Parathyroid adenoma (tissue), 2 donors: Measurements from ENCODE around the gene CTXN3.

Experiments
- H2AFZ ChIP-seq: fragments of 300-600 bp; sonication (generic); one replicate; pipeline ENCODE4 v1.7.0; 2017; ENCODE audit warnings: antibody characterized with exemption, mild to moderate bottlenecking
- H3K27ac ChIP-seq: fragments of 300-600 bp; sonication (generic); one replicate; pipeline ENCODE4 v1.7.0; 2017
- H3K27me3 ChIP-seq: fragments of 300-600 bp; sonication (generic); one replicate; pipeline ENCODE4 v1.7.0; 2017; ENCODE audit warnings: low read length; ENCODE audit not compliant: control insufficient read depth, insufficient read depth
- H3K36me3 ChIP-seq: fragments of 300-600 bp; sonication (generic); one replicate; pipeline ENCODE4 v1.7.0; 2017; ENCODE audit warnings: low read length; ENCODE audit not compliant: control insufficient read depth, insufficient read depth
- H3K4me1 ChIP-seq: fragments of 300-600 bp; sonication (generic); one replicate; pipeline ENCODE4 v1.7.0; 2017; ENCODE audit warnings: control low read depth
- H3K4me2 ChIP-seq: fragments of 300-600 bp; sonication (generic); one replicate; pipeline ENCODE4 v1.7.0; 2017; ENCODE audit warnings: low read length
- H3K4me3 ChIP-seq: fragments of 300-600 bp; sonication (generic); one replicate; pipeline ENCODE4 v1.7.0; 2017; ENCODE audit warnings: low read depth, low read length
- H3K79me2 ChIP-seq: fragments of 300-600 bp; sonication (generic); one replicate; pipeline ENCODE4 v1.7.0; 2017; ENCODE audit warnings: control low read depth
- H3K9ac ChIP-seq: fragments of 300-600 bp; sonication (generic); one replicate; pipeline ENCODE4 v1.7.0; 2017; ENCODE audit warnings: mild to moderate bottlenecking
- H3K9me3 ChIP-seq: fragments of 300-600 bp; sonication (generic); one replicate; pipeline ENCODE4 v1.7.0; 2017; ENCODE audit warnings: low read length; ENCODE audit not compliant: control insufficient read depth
- CTCF ChIP-seq: fragments of 300-600 bp; sonication (generic); IDR thresholded peaks from one replicate; pipeline ENCODE4 v1.7.0; 2017; ENCODE audit warnings: antibody characterized with exemption, mild to moderate bottlenecking
- donor health status: primary hyperparathyroidism.

The CTXN3 gene

GRCh38 chr5:127609957-127610356 is 38.9 kb upstream of the CTXN3 start:
- Histone ChIP-seq H3K4me1 (no peaks in the 10 kb centered on the region), H2AFZ (no peak overlapping the region), H3K9me3 (no peaks in the 10 kb centered on the region), H3K9ac (no peak overlapping the region), H3K36me3 (no peaks in the 10 kb centered on the region), H3K27ac (no peak overlapping the region), H3K79me2 (no peaks in the 10 kb centered on the region), H3K4me2 (no peak overlapping the region), H3K27me3 (no peaks in the 10 kb centered on the region), H3K4me3 (no peak overlapping the region)
- TF ChIP-seq CTCF, result no peak

GRCh38 chr5:127612441-127613141 is 36.3 kb upstream of the CTXN3 start:
- no peak overlapping the region for H3K9ac ChIP-seq
- no peaks in the 10 kb centered on the region for H3K9me3 ChIP-seq
- H2AFZ ChIP-seq, result no peak overlapping the region
- no peak overlapping the region for H3K4me3 ChIP-seq
- H3K27ac ChIP-seq, result no peak overlapping the region
- H3K4me2 ChIP-seq, result no peak overlapping the region
- no peaks in the 10 kb centered on the region for H3K27me3 ChIP-seq
- H3K79me2 ChIP-seq, result no peaks in the 10 kb centered on the region
- H3K4me1 ChIP-seq, result no peaks in the 10 kb centered on the region
- TF ChIP-seq CTCF, result no peak
- H3K36me3 ChIP-seq, result no peaks in the 10 kb centered on the region

- Histone ChIP-seq H3K79me2 (no peaks in the 10 kb centered on the region), H3K9ac (no peak overlapping the region), H3K9me3 (peaks cover 4% of the 10 kb centered on the region), H3K4me3 (no peak overlapping the region), H3K4me1 (no peaks in the 10 kb centered on the region), H3K4me2 (no peak overlapping the region), H2AFZ (no peak overlapping the region), H3K27ac (no peak overlapping the region), H3K27me3 (no peaks in the 10 kb centered on the region), H3K36me3 (no peaks in the 10 kb centered on the region)
- TF ChIP-seq CTCF, result no peak
Measured at GRCh38 chr5:127615916-127616315, 33.0 kb upstream of the CTXN3 start.

- Histone ChIP-seq H3K36me3 (no peaks in the 10 kb centered on the region), H3K4me3 (no peak overlapping the region), H3K4me2 (no peak overlapping the region), H3K4me1 (no peaks in the 10 kb centered on the region), H3K79me2 (no peaks in the 10 kb centered on the region), H2AFZ (no peak overlapping the region), H3K9me3 (peaks cover 4% of the 10 kb centered on the region), H3K9ac (no peak overlapping the region), H3K27me3 (no peaks in the 10 kb centered on the region), H3K27ac (no peak overlapping the region)
- TF ChIP-seq CTCF, result no peak
Measured at GRCh38 chr5:127619908-127620479, 28.9 kb upstream of the CTXN3 start.
